GM12878 (cell line): ENCODE measurements around the gene LYSMD2.

Experiments used
- BRCA1 ChIP-seq: IDR thresholded peaks from 2 replicates; pipeline ENCODE4 v1.6.1; 2011; ENCODE audit warnings: low read depth, low read length, improper control_type of control experiment
- CTCF ChIP-seq, 3 experiments: IDR thresholded peaks in 2 of 3; conservative IDR thresholded peaks in 1 of 3; 2 replicates each; pipeline ENCODE4 v1.5.1; 2011; ENCODE audit warnings: low read depth in 3 of 3, low read length in 3 of 3, mild to moderate bottlenecking in 3 of 3, control low read depth in 2 of 3, moderate library complexity in 2 of 3, inconsistent platforms in 1 of 3, mixed read lengths in 1 of 3; ENCODE audit not compliant: control insufficient read depth in 2 of 3, insufficient read depth in 1 of 3; ENCODE audit errors: extremely low read depth in 1 of 3
- FOXK2 ChIP-seq: fragments of 450-650 bp; IDR thresholded peaks from 2 replicates; pipeline ENCODE4 v1.6.1; 2017; ENCODE audit warnings: mild to moderate bottlenecking, moderate library complexity
- MLLT1 ChIP-seq: fragments of 450-650 bp; IDR thresholded peaks from 2 replicates; pipeline ENCODE4 v1.6.1; 2016; ENCODE audit warnings: mild to moderate bottlenecking
- POLR2A ChIP-seq: IDR thresholded peaks from 2 replicates; pipeline ENCODE4 v1.6.1; 2011; ENCODE audit warnings: low read depth, mild to moderate bottlenecking, low read length
- REST ChIP-seq: IDR thresholded peaks from 2 replicates; pipeline ENCODE4 v1.6.1; 2012; ENCODE audit warnings: mild to moderate bottlenecking, low read depth, low read length
- ZBED1 ChIP-seq: IDR thresholded peaks from 2 replicates; pipeline ENCODE4 v1.6.1; 2016; ENCODE audit warnings: borderline replicate concordance

GRCh38 chr15:51759557-51760070 lies 22.2 kb upstream of the LYSMD2 start:
- TF ChIP-seq CTCF (IDR thresholded peaks at IDR 0.05 in 2 of 3, conservative IDR thresholded peaks at IDR 0.05 in 1 of 3; ENCODE audit: control insufficient read depth in 2 of 3, extremely low read depth in 1 of 3, insufficient read depth in 1 of 3, low read depth in 3 of 3, low read length in 3 of 3) (peak; percentile 24 to 52 (median 41); a peak in 4 of 6 replicates), POLR2A (no peak), FOXK2 (no peak), MLLT1 (no peak), BRCA1 (no peak), REST (no peak), ZBED1 (no peak)
